Hematopoietic multipotent progenitor cell treated with erythropoietin and hydrocortisone succinate and interleukin-3 and kit ligand, for 15 days (in vitro differentiated cells): Measurements from ENCODE around the gene TNIP1.

Source experiments
- DNase-seq: peaks from one replicate; pipeline ENCODE4 v3.0.0-alpha.2; 2015; ENCODE audit warnings: low spot score

The TNIP1 gene

GRCh38 chr5:151001436-151001835 lies 79.4 kb downstream of the TNIP1 start:
- no peak for DNase-seq

DNA sequence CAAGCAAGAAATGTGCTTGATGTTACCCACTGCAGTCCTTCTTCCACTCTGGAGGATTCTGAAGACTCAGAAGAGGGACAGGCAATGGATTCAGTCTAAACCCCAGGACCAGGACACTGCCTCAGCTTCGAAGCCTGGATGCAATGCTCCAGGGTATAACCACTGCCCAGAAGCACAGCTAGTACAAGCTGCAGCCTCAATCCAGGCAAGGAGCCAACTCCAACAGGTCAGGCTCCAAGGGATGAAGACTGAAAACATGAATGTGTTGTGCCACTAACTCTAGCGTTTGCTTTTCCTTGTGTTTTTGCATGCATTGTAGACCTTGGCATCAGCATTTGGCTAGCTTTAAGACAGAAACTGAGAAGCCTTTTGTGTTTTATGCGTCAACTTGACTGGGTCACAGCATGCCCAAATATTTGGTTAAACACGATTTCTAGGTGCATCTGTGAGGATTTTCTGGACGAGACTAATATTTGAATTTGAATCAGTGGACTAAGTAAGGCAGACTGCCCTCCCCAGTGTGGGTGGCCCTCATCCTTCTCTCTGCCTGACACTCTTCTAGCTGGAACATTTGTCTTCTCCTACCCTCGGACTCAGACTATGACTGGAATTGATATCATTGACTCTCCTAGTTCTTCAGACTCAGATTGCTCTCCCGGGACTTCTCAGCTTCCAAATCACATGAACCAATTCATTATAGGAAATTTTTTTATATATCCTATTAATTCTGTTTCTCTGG lies 81.0 kb downstream of the TNIP1 start:
- DNase-seq: no peak

DNA sequence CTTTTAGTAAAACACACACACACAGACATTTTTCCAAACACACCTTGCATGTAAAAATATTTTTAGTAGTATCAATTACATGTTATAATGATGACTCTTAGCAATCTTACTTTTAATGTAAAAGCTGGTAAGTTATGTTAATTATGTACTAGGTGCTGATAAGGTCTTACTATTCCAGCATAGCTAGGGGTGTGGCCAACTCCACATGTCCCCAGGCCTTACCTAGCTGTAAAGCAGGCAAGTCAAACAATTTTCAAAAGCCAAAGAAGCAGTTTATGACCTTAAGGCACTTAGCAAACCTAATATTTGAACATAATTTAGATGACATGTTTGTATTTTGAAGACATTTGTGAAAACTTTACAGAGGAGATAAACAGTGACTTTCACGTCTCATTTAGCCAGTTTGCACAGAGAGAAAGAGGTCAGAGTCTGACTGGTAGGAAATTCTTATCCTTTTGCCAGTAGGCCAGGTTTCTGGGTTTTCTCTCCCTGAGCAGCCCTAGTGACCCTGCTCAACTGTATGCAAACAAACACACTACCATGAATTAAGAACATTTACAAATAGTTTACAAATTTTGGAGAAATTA lies 86.9 kb downstream of the TNIP1 start:
- no peak for DNase-seq

GRCh38 chr5:150993422-150993821 lies 87.4 kb downstream of the TNIP1 start:
- no peak for DNase-seq

DNA sequence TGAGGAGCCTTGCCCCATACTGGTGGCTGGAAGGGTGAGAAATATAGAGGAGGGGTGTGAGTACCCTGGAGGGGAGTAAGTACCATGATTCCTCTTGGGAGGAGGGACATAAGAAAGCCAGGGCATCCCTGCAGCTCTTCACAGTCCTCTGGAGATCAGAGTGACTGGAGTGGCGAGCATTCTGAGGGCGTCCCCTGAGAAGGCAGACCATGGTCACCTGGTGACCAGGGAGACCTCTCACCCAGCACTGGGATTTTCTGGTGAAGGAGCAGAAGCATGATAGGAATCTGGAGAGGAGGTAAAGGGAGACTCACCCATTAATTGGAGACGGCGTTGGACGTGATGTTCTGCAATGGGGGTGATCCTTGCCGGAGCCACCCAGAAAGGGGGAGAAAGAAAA lies 88.1 kb downstream of the TNIP1 start:
- no peak for DNase-seq

- DNase-seq: no peak
Observed at GRCh38 chr5:150989695-150990094, 91.1 kb downstream of the TNIP1 start.

GRCh38 chr5:150987746-150988145 lies 93.1 kb downstream of the TNIP1 start:
- no peak for DNase-seq
